GM23248 (cell line): ENCODE data around the gene MEG3.

Experiments used
- EZH2 ChIP-seq: fragments of 200-600 bp; sonication (generic); IDR thresholded peaks from 2 replicates; pipeline ENCODE4 v1.6.1; 2018; ENCODE audit warnings: antibody characterized with exemption, mild to moderate bottlenecking; ENCODE audit not compliant: insufficient read depth, poor library complexity, severe bottlenecking
- EZH2phosphoT487 ChIP-seq: fragments of 200-600 bp; sonication (generic); IDR thresholded peaks from 2 replicates; pipeline ENCODE4 v1.6.1; 2018; ENCODE audit warnings: antibody characterized with exemption, moderate library complexity, mild to moderate bottlenecking, low read depth; ENCODE audit not compliant: insufficient read depth

DNA sequence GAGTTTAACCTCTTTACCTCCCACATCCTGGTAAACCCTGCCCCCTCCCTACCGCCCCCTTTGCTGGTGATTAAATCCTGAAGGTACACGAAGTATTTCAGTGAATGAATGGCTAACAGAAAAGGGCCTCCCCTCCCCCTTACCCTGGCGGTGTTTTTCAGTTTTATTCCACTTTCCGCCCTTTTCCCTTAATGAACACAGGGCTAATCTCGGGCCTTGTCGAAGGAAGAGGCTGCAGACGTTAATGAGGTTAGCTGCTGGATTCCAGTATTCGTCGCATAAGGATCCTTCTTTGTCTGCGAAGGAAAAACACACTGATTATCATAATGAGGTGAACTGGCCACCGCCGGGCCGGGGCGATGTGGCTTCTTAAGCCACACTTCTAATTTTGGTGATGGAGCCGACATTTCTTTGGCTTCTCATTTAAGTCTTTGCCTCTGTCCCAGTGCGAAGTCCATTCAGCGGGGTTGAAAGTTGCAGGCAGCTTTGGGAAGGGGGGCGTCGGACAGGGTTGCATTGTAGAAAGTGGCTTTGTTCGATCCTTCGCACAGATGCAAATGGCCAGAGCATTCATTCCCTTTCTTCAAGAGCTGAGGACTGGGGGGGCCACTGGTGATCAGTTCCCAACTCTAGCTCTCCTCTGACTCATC lies 6.5 kb downstream of the MEG3 start:
- TF ChIP-seq EZH2 (no peak), EZH2phosphoT487 (no peak)
